SK-N-SH (cell line): ENCODE data around the gene LRP1-AS. TPM values are rescaled to one million over a fixed set of nuclear protein-coding genes. Genes with fewer than 3 reads are reported as not detected.

Experiments
- CTCF ChIA-PET: fragments of 300-600, 350-600 bp; formaldehyde crosslinking; extraction: SDS; loops from one replicate; lab custom pipeline; 2021; lab: Yijun Ruan, JAX
- POLR2A ChIA-PET: fragments of 350-600 bp; sonication (Branson Sonifier 250); formaldehyde crosslinking; extraction: SDS; loops from one replicate; lab custom pipeline; 2020; ENCODE audit warnings: antibody characterized with exemption, inconsistent platforms; lab: Yijun Ruan, JAX
- DNase-seq: peaks from one replicate; pipeline ENCODE4 v3.0.0; 2012
- H2AFZ ChIP-seq: fragments of 200-600 bp; sonication (generic); 2 replicates; pipeline ENCODE4 v1.8.1; 2016; ENCODE audit warnings: antibody characterized with exemption, mild to moderate bottlenecking, low read depth
- H3F3A ChIP-seq: fragments of 200-600 bp; sonication (generic); replicated peaks from 2 replicates; pipeline ENCODE3; 2016; ENCODE audit warnings: antibody characterized with exemption, mild to moderate bottlenecking; ENCODE audit not compliant: insufficient read depth
- H3K27ac ChIP-seq, 2 experiments: fragments of 200-500 bp in 1 of 2; fragments of 200-600 bp in 1 of 2; sonication (Bioruptor generic) in 1 of 2; sonication (generic), shearing (Covaris generic) in 1 of 2; 2 replicates each; pipeline versions ENCODE4 v1.5.1 to v1.6.1; 2014 to 2016; ENCODE audit warnings: low read depth in 2 of 2, inconsistent platforms in 1 of 2, low read length in 1 of 2, mild to moderate bottlenecking in 1 of 2, mixed read lengths in 1 of 2
- H3K27me3 ChIP-seq: fragments of 200-600 bp; sonication (generic), shearing (Covaris generic); 2 replicates; pipeline ENCODE4 v1.6.1; 2016; ENCODE audit warnings: mixed run types; ENCODE audit not compliant: insufficient read depth
- H3K36me3 ChIP-seq, 2 experiments: fragments of 200-500 bp in 1 of 2; fragments of 200-600 bp in 1 of 2; sonication (Bioruptor generic) in 1 of 2; sonication (generic) in 1 of 2; replicated peaks in 1 of 2; 2 replicates each; pipeline versions ENCODE3 to v1.5.1; 2014 to 2016; ENCODE audit warnings: low read length in 1 of 2, mild to moderate bottlenecking in 1 of 2; ENCODE audit not compliant: insufficient read depth in 2 of 2, control insufficient read depth in 1 of 2
- H3K4me1 ChIP-seq, 2 experiments: fragments of 200-500 bp in 1 of 2; fragments of 200-600 bp in 1 of 2; sonication (Bioruptor generic) in 1 of 2; sonication (generic), shearing (Covaris generic) in 1 of 2; 2 replicates each; pipeline versions ENCODE4 v1.5.1 to v1.6.1; 2014 to 2016; ENCODE audit warnings: low read depth in 1 of 2, low read length in 1 of 2, mixed run types in 1 of 2; ENCODE audit not compliant: insufficient read depth in 2 of 2, control insufficient read depth in 1 of 2
- H3K4me2 ChIP-seq: fragments of 200-600 bp; sonication (generic), shearing (Covaris generic); 2 replicates; pipeline ENCODE4 v1.6.1; 2017; ENCODE audit warnings: mixed run types
- H3K4me3 ChIP-seq, 2 experiments: fragments of 200-500 bp in 1 of 2; fragments of 200-600 bp in 1 of 2; sonication (Bioruptor generic) in 1 of 2; sonication (generic), shearing (Covaris generic) in 1 of 2; 2 replicates each; pipeline versions ENCODE4 v1.5.1 to v1.8.1; 2014 to 2016; ENCODE audit warnings: low read depth in 2 of 2, inconsistent platforms in 1 of 2, low read length in 1 of 2, mild to moderate bottlenecking in 1 of 2, mixed read lengths in 1 of 2, moderate library complexity in 1 of 2
- H3K79me2 ChIP-seq: fragments of 200-600 bp; sonication (generic); 2 replicates; pipeline ENCODE4 v1.8.1; 2017; ENCODE audit warnings: mild to moderate bottlenecking; ENCODE audit not compliant: insufficient read depth
- H3K9ac ChIP-seq: fragments of 200-600 bp; sonication (generic); 2 replicates; pipeline ENCODE4 v1.6.1; 2017; ENCODE audit warnings: mixed run types
- H3K9me2 ChIP-seq: fragments of 200-600 bp; sonication (generic); 2 replicates; pipeline ENCODE4 v1.6.1; 2017; ENCODE audit warnings: mixed run types
- H3K9me3 ChIP-seq: fragments of 200-600 bp; sonication (generic); 2 replicates; pipeline ENCODE4 v1.6.1; 2017; ENCODE audit warnings: mixed run types, mild to moderate bottlenecking, moderate library complexity
- H4K20me1 ChIP-seq: fragments of 200-600 bp; sonication (generic); 2 replicates; pipeline ENCODE4 v1.6.1; 2017; ENCODE audit warnings: mild to moderate bottlenecking, mixed run types; ENCODE audit not compliant: insufficient read depth
- CHD2 ChIP-seq: fragments of 150-350 bp; IDR thresholded peaks from 2 replicates; pipeline ENCODE4 v1.6.1; 2018; ENCODE audit warnings: low read length; ENCODE audit not compliant: partially characterized antibody
- ELF1 ChIP-seq: IDR thresholded peaks from 2 replicates; pipeline ENCODE4 v1.4.0; 2012
- EP300 ChIP-seq, 2 experiments: IDR thresholded peaks; 2 replicates each; pipeline versions ENCODE4 v1.4.0 to v1.6.1; 2012; ENCODE audit warnings: borderline replicate concordance in 1 of 2, low read depth in 1 of 2, low read length in 1 of 2
- FOSL2 ChIP-seq: IDR thresholded peaks from 2 replicates; pipeline ENCODE4 v1.4.0; 2012; ENCODE audit warnings: low read depth, mild to moderate bottlenecking, moderate library complexity, borderline replicate concordance
- FOXM1 ChIP-seq: IDR thresholded peaks from 2 replicates; pipeline ENCODE4 v1.4.0; 2012; ENCODE audit warnings: low read depth, mild to moderate bottlenecking
- GABPA ChIP-seq: IDR thresholded peaks from 2 replicates; pipeline ENCODE4 v1.4.0; 2012; ENCODE audit warnings: low read depth, mild to moderate bottlenecking
- GATA2 ChIP-seq: sonication (generic); formaldehyde crosslinking; IDR thresholded peaks from 2 replicates; pipeline ENCODE4 v1.5.0; 2020; ENCODE audit warnings: mild to moderate bottlenecking, missing genetic modification reagents
- JUND ChIP-seq: IDR thresholded peaks from 2 replicates; pipeline ENCODE4 v1.4.0; 2012
- MXI1 ChIP-seq: IDR thresholded peaks from 2 replicates; pipeline ENCODE4 v1.6.1; 2012; ENCODE audit warnings: mild to moderate bottlenecking, low read depth, low read length, improper control_type of control experiment
- RCOR1 ChIP-seq: fragments of 150-350 bp; IDR thresholded peaks from 2 replicates; pipeline ENCODE4 v1.6.1; 2017; ENCODE audit warnings: antibody characterized with exemption, low read length
- RFX5 ChIP-seq: IDR thresholded peaks from 2 replicates; pipeline ENCODE4 v1.6.1; 2012; ENCODE audit warnings: mild to moderate bottlenecking, improper control_type of control experiment, low read length
- RXRA ChIP-seq: IDR thresholded peaks from 2 replicates; pipeline ENCODE4 v1.4.0; 2012; ENCODE audit warnings: low read depth, mild to moderate bottlenecking, borderline replicate concordance
- TAF1 ChIP-seq: IDR thresholded peaks from 2 replicates; pipeline ENCODE4 v1.6.1; 2012; ENCODE audit warnings: low read depth, mild to moderate bottlenecking, low read length, moderate library complexity, borderline replicate concordance
- TCF12 ChIP-seq: IDR thresholded peaks from 2 replicates; pipeline ENCODE4 v1.4.0; 2012
- TEAD4 ChIP-seq: IDR thresholded peaks from 2 replicates; pipeline ENCODE4 v1.4.0; 2012; ENCODE audit warnings: mild to moderate bottlenecking, borderline replicate concordance; ENCODE audit not compliant: insufficient read depth
- YY1 ChIP-seq: IDR thresholded peaks from 2 replicates; pipeline ENCODE4 v1.4.0; 2012; ENCODE audit warnings: low read depth, mild to moderate bottlenecking
- whole genome bisulfite sequencing: methylation state at CpG from one replicate; pipeline ENCODE4 v1.1.6; 2017; ENCODE audit warnings: low lambda C conversion rate; 5-methylcytosine and 5-hydroxymethylcytosine counted together
- polyA plus RNA-seq, 3 experiments: library from polyadenylated mRNA; depleted of rRNA; stranded (reverse); fragments of >200 nt; gene quantifications; 2 replicates each; pipeline ENCODE4 v1.2.3, GENCODE V29; 2012
- TF ChIP-seq, protein P1 (sequence below): IDR thresholded peaks from 2 replicates; pipeline ENCODE4 v1.4.0; 2012; ENCODE audit warnings: low read depth, borderline replicate concordance
- TF ChIP-seq, protein P2 (sequence below): fragments of 150-350 bp; IDR thresholded peaks from 2 replicates; pipeline ENCODE4 v1.6.1; 2017; ENCODE audit warnings: antibody characterized with exemption, low read length, low read depth, borderline replicate concordance
- TF ChIP-seq, protein P3 (sequence below): IDR thresholded peaks from 2 replicates; pipeline ENCODE4 v1.4.0; 2012; ENCODE audit warnings: low read depth
- TF ChIP-seq, protein P4 (sequence below): IDR thresholded peaks from 2 replicates; pipeline ENCODE4; 2012
- TF ChIP-seq, protein P5 (sequence below): IDR thresholded peaks from 2 replicates; pipeline ENCODE4 v1.6.1; 2012; ENCODE audit warnings: mild to moderate bottlenecking, low read depth, low read length, moderate library complexity

Gene LRP1-AS
- polyA plus RNA-seq, 1 of the 3 experiments (the other 2 are of a cell fraction), result not detected

DNA sequence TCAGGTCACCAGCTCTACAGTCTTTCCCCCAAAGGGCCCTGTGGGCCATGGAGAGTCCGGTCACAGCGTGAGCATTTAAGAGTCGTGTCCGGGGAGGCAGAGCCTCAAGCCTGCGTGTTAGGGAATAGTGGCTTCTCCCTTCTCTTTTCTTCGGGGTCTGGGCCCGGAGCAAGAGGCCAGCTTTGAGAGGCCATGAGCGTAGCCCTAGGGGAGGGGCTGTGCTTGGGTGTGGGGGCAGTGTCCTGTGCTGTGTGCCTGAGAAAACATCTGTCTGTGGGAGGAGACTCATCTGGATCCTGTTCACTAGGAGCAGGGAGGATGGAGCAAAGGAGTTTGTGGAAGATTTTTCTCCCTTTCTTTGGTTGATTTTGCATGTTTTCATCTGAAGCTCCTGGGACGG lies 5.3 kb downstream of the LRP1-AS start:
- Histone ChIP-seq H3K9me3 (no peaks in the 10 kb centered on the region), H3K27me3 (no peaks in the 10 kb centered on the region), H3K9me2 (no peaks in the 10 kb centered on the region), H4K20me1 (peaks cover 6% of the 10 kb centered on the region; the same call in 1 of the 2 replicates), H3K27ac (no peak overlapping the region; a peak in 1 of 4 replicates), H3K36me3 (peaks cover 20 to 80% of the 10 kb centered on the region in 2 experiments), H3K4me3 (no peak overlapping the region), H3K4me2 (no peak overlapping the region), H3K4me1 (peaks cover 3 to 7% of the 10 kb centered on the region in 2 experiments; a peak in 3 of 4 replicates), H3K9ac (no peak overlapping the region), H3F3A (peaks cover 5% of the 10 kb centered on the region), H2AFZ (no peak overlapping the region), H3K79me2 (peaks cover 4% of the 10 kb centered on the region; the same call in 1 of the 2 replicates)
- ChIA-PET POLR2A (interaction anchor here (1.1 kb wide), 1 partner anchor 13 kb away, joined by 4 read pairs; the partner anchor contains the start of gene LRP1), CTCF (interaction anchor here (0.6 to 3.3 kb wide), 8 partner anchors 11 to 97 kb away, joined by 3 to 16 read pairs (median 6); partner anchors contain the start of gene LRP1)
- TF ChIP-seq TEAD4 (no peak), RCOR1 (no peak), YY1 (no peak), TCF12 (no peak)
- no peak for DNase-seq
- 91% methylated on average over 9 of the region's 9 CpGs for WGBS

DNA sequence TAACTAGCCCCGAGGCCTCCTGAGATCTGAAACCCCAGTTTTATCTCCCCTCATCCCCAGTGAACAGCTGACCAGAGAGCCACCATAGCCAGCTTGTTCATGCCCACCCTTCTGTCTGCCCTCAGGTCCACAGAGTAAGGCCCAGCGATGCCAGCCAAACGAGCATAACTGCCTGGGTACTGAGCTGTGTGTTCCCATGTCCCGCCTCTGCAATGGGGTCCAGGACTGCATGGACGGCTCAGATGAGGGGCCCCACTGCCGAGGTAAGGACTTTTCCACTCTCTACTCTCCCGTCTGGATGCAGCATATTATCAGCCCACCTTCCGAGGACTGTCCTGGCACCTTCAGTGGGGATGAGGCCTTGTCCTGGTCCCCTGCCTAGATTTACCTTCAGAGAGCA lies 6.2 kb downstream of the LRP1-AS start:
- Histone ChIP-seq H3K4me1 (peaks cover under 1 to 3% of the 10 kb centered on the region in 2 experiments; a peak in 1 of 4 replicates), H3K36me3 (peaks cover 20 to 73% of the 10 kb centered on the region in 2 experiments), H3F3A (peaks cover 5% of the 10 kb centered on the region), H3K9me3 (no peaks in the 10 kb centered on the region), H3K79me2 (peaks cover 12% of the 10 kb centered on the region; the same call in 1 of the 2 replicates), H3K9me2 (no peaks in the 10 kb centered on the region), H3K27me3 (no peaks in the 10 kb centered on the region), H4K20me1 (peaks cover 11% of the 10 kb centered on the region; the same call in 1 of the 2 replicates), H3K4me2 (no peak overlapping the region), H3K27ac (no peak overlapping the region), H2AFZ (no peak overlapping the region), H3K9ac (no peak overlapping the region), H3K4me3 (no peak overlapping the region)
- POLR2A ChIA-PET, result interaction anchor here (1.1 kb wide), 1 partner anchor 12 kb away, joined by 4 read pairs; the partner anchor contains the start of gene LRP1
- DNase-seq, result no peak
- WGBS, result 89% methylated on average over 8 of the region's 8 CpGs
- CTCF ChIA-PET, result interaction anchor here (1.7 to 3.3 kb wide), 5 partner anchors 12 to 41 kb away, joined by 4 to 16 read pairs (median 15); partner anchors contain the start of gene LRP1
- TF ChIP-seq FOSL2, result no peak
- no peak for TF ChIP-seq CHD2
- TF ChIP-seq, protein P1, sequence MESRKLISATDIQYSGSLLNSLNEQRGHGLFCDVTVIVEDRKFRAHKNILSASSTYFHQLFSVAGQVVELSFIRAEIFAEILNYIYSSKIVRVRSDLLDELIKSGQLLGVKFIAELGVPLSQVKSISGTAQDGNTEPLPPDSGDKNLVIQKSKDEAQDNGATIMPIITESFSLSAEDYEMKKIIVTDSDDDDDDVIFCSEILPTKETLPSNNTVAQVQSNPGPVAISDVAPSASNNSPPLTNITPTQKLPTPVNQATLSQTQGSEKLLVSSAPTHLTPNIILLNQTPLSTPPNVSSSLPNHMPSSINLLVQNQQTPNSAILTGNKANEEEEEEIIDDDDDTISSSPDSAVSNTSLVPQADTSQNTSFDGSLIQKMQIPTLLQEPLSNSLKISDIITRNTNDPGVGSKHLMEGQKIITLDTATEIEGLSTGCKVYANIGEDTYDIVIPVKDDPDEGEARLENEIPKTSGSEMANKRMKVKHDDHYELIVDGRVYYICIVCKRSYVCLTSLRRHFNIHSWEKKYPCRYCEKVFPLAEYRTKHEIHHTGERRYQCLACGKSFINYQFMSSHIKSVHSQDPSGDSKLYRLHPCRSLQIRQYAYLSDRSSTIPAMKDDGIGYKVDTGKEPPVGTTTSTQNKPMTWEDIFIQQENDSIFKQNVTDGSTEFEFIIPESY, result no peak
- no peak for TF ChIP-seq EP300 (IDR thresholded peaks at IDR 0.05; ENCODE audit: borderline replicate concordance in 1 of 2, low read depth in 1 of 2, low read length in 1 of 2)
- TF ChIP-seq FOXM1, result no peak
- no peak for TF ChIP-seq TAF1
- TF ChIP-seq, protein P2, sequence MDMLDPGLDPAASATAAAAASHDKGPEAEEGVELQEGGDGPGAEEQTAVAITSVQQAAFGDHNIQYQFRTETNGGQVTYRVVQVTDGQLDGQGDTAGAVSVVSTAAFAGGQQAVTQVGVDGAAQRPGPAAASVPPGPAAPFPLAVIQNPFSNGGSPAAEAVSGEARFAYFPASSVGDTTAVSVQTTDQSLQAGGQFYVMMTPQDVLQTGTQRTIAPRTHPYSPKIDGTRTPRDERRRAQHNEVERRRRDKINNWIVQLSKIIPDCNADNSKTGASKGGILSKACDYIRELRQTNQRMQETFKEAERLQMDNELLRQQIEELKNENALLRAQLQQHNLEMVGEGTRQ, result no peak
- TF ChIP-seq RXRA, result no peak
- no peak for TF ChIP-seq YY1
- no peak for TF ChIP-seq GABPA
- TF ChIP-seq, protein P3, sequence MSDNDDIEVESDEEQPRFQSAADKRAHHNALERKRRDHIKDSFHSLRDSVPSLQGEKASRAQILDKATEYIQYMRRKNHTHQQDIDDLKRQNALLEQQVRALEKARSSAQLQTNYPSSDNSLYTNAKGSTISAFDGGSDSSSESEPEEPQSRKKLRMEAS, result no peak
- no peak for TF ChIP-seq MXI1
- no peak for TF ChIP-seq JUND
- no peak for TF ChIP-seq GATA2 (CRISPR knock-in tag)
- TF ChIP-seq RFX5, result no peak
- TF ChIP-seq, protein P4, sequence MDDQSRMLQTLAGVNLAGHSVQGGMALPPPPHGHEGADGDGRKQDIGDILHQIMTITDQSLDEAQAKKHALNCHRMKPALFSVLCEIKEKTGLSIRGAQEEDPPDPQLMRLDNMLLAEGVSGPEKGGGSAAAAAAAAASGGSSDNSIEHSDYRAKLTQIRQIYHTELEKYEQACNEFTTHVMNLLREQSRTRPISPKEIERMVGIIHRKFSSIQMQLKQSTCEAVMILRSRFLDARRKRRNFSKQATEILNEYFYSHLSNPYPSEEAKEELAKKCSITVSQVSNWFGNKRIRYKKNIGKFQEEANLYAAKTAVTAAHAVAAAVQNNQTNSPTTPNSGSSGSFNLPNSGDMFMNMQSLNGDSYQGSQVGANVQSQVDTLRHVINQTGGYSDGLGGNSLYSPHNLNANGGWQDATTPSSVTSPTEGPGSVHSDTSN, result no peak
- TF ChIP-seq ELF1, result no peak
- TF ChIP-seq, protein P5, sequence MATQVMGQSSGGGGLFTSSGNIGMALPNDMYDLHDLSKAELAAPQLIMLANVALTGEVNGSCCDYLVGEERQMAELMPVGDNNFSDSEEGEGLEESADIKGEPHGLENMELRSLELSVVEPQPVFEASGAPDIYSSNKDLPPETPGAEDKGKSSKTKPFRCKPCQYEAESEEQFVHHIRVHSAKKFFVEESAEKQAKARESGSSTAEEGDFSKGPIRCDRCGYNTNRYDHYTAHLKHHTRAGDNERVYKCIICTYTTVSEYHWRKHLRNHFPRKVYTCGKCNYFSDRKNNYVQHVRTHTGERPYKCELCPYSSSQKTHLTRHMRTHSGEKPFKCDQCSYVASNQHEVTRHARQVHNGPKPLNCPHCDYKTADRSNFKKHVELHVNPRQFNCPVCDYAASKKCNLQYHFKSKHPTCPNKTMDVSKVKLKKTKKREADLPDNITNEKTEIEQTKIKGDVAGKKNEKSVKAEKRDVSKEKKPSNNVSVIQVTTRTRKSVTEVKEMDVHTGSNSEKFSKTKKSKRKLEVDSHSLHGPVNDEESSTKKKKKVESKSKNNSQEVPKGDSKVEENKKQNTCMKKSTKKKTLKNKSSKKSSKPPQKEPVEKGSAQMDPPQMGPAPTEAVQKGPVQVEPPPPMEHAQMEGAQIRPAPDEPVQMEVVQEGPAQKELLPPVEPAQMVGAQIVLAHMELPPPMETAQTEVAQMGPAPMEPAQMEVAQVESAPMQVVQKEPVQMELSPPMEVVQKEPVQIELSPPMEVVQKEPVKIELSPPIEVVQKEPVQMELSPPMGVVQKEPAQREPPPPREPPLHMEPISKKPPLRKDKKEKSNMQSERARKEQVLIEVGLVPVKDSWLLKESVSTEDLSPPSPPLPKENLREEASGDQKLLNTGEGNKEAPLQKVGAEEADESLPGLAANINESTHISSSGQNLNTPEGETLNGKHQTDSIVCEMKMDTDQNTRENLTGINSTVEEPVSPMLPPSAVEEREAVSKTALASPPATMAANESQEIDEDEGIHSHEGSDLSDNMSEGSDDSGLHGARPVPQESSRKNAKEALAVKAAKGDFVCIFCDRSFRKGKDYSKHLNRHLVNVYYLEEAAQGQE, result no peak
